ENCODE data around the gene SLC12A4.

Gene SLC12A4

GRCh38 chr16:67962135-67962534 lies 6.3 kb downstream of the SLC12A4 start:
- Histone ChIP-seq H3K4me2 (no peak overlapping the region), H3K27me3 (no peaks in the 10 kb centered on the region), H3K4me1 (peaks cover 41% of the 10 kb centered on the region), H3K9ac (no peak overlapping the region), H3K9me3 (no peaks in the 10 kb centered on the region), H4K20me1 (peaks cover 30% of the 10 kb centered on the region; the same call in 1 of the 2 replicates), H3K27ac (no peak overlapping the region), H3K36me3 (peaks cover 64% of the 10 kb centered on the region), H3K4me3 (no peak overlapping the region)
- no peak for TF ChIP-seq Cebpa-rat (IDR thresholded peaks at IDR 0.05)

GRCh38 chr16:67961551-67961957 lies 6.9 kb downstream of the SLC12A4 start:
- no peak overlapping the region for H3K4me2 ChIP-seq
- H4K20me1 ChIP-seq: peaks cover 24% of the 10 kb centered on the region; the same call in 1 of the 2 replicates
- H3K27ac ChIP-seq: no peak overlapping the region
- TF ChIP-seq Cebpa-rat (IDR thresholded peaks at IDR 0.05): no peak
- no peaks in the 10 kb centered on the region for H3K9me3 ChIP-seq
- peaks cover 35% of the 10 kb centered on the region for H3K4me1 ChIP-seq
- H3K27me3 ChIP-seq: no peaks in the 10 kb centered on the region
- no peak overlapping the region for H3K9ac ChIP-seq
- H3K4me3 ChIP-seq: no peak overlapping the region
- H3K36me3 ChIP-seq: peaks cover 64% of the 10 kb centered on the region

- H3K4me1 ChIP-seq: peaks cover 17% of the 10 kb centered on the region
- no peak for TF ChIP-seq Cebpa-rat (IDR thresholded peaks at IDR 0.05)
- H4K20me1 ChIP-seq: peaks cover 6% of the 10 kb centered on the region; the same call in 1 of the 2 replicates
- H3K27ac ChIP-seq: no peak overlapping the region
- H3K36me3 ChIP-seq: peaks cover 70% of the 10 kb centered on the region
- H3K9ac ChIP-seq: no peak overlapping the region
- H3K9me3 ChIP-seq: no peaks in the 10 kb centered on the region
- H3K4me3 ChIP-seq: no peak overlapping the region
- no peaks in the 10 kb centered on the region for H3K27me3 ChIP-seq
- no peak overlapping the region for H3K4me2 ChIP-seq
These were observed 8.7 kb downstream of the SLC12A4 start for GRCh38 chr16:67959536-67960329.

GRCh38 chr16:67957622-67958021 lies 10.8 kb downstream of the SLC12A4 start:
- no peak for TF ChIP-seq Cebpa-rat (IDR thresholded peaks at IDR 0.05)
- no peak overlapping the region for H3K27ac ChIP-seq
- H3K36me3 ChIP-seq: peaks cover 68% of the 10 kb centered on the region

GRCh38 chr16:67954421-67955196 lies 13.8 kb downstream of the SLC12A4 start:
- Histone ChIP-seq H3K27me3 (no peaks in the 10 kb centered on the region), H3K4me2 (no peak overlapping the region), H3K4me1 (peaks cover 9% of the 10 kb centered on the region), H3K4me3 (no peak overlapping the region), H3K27ac (no peak overlapping the region), H3K36me3 (peaks cover 65% of the 10 kb centered on the region), H3K9me3 (no peaks in the 10 kb centered on the region), H3K9ac (no peak overlapping the region), H4K20me1 (no peaks in the 10 kb centered on the region)
- no peak for TF ChIP-seq Cebpa-rat (IDR thresholded peaks at IDR 0.05)

More at GRCh38 chr16:67957622-67958021, 10.8 kb downstream of the SLC12A4 start:
- H3K4me1 ChIP-seq: peaks cover 17% of the 10 kb centered on the region
- no peak overlapping the region for H3K4me2 ChIP-seq
- no peak overlapping the region for H3K9ac ChIP-seq
- no peaks in the 10 kb centered on the region for H4K20me1 ChIP-seq
- no peaks in the 10 kb centered on the region for H3K27me3 ChIP-seq
- H3K9me3 ChIP-seq: no peaks in the 10 kb centered on the region
- no peak overlapping the region for H3K4me3 ChIP-seq

GRCh38 chr16:67953641-67954375 lies 14.6 kb downstream of the SLC12A4 start:
- TF ChIP-seq Cebpa-rat (IDR thresholded peaks at IDR 0.05): no peak
- H3K4me1 ChIP-seq: peaks cover 9% of the 10 kb centered on the region

GRCh38 chr16:67951485-67951884 lies 17.0 kb downstream of the SLC12A4 start:
- peaks cover 73% of the 10 kb centered on the region for H3K36me3 ChIP-seq
- H4K20me1 ChIP-seq: no peaks in the 10 kb centered on the region
- H3K27ac ChIP-seq: no peak overlapping the region
- H3K4me1 ChIP-seq: peaks cover 15% of the 10 kb centered on the region
- no peaks in the 10 kb centered on the region for H3K27me3 ChIP-seq
- H3K4me3 ChIP-seq: no peak overlapping the region
- H3K9me3 ChIP-seq: no peaks in the 10 kb centered on the region
- H3K4me2 ChIP-seq: no peak overlapping the region
- TF ChIP-seq Cebpa-rat (IDR thresholded peaks at IDR 0.05): no peak
- no peak overlapping the region for H3K9ac ChIP-seq

More at GRCh38 chr16:67953641-67954375, 14.6 kb downstream of the SLC12A4 start:
- Histone ChIP-seq H3K27ac (no peak overlapping the region), H3K4me3 (no peak overlapping the region), H3K4me2 (no peak overlapping the region), H3K9ac (no peak overlapping the region), H4K20me1 (no peaks in the 10 kb centered on the region), H3K36me3 (peaks cover 62% of the 10 kb centered on the region), H3K27me3 (no peaks in the 10 kb centered on the region), H3K9me3 (no peaks in the 10 kb centered on the region)

GRCh38 chr16:67950335-67950843 lies 18.0 kb downstream of the SLC12A4 start:
- H3K9ac ChIP-seq: no peak overlapping the region
- H4K20me1 ChIP-seq: peaks cover 9% of the 10 kb centered on the region; the same call in 1 of the 2 replicates
- peaks cover 19% of the 10 kb centered on the region for H3K4me1 ChIP-seq
- H3K36me3 ChIP-seq: peaks cover 84% of the 10 kb centered on the region
- H3K9me3 ChIP-seq: no peaks in the 10 kb centered on the region
- H3K4me3 ChIP-seq: no peak overlapping the region
- H3K27ac ChIP-seq: no peak overlapping the region
- no peak for TF ChIP-seq Cebpa-rat (IDR thresholded peaks at IDR 0.05)
- no peaks in the 10 kb centered on the region for H3K27me3 ChIP-seq
- no peak overlapping the region for H3K4me2 ChIP-seq

- H3K9me3 ChIP-seq: no peaks in the 10 kb centered on the region
- H3K4me3 ChIP-seq: no peak overlapping the region
- peaks cover 19% of the 10 kb centered on the region for H3K4me1 ChIP-seq
- H4K20me1 ChIP-seq: peaks cover 9% of the 10 kb centered on the region; the same call in 1 of the 2 replicates
- no peak overlapping the region for H3K4me2 ChIP-seq
- H3K27me3 ChIP-seq: no peaks in the 10 kb centered on the region
- H3K27ac ChIP-seq: no peak overlapping the region
- TF ChIP-seq Cebpa-rat (IDR thresholded peaks at IDR 0.05): no peak
- H3K36me3 ChIP-seq: peaks cover 84% of the 10 kb centered on the region
- H3K9ac ChIP-seq: no peak overlapping the region
These were observed 18.8 kb downstream of the SLC12A4 start for GRCh38 chr16:67949645-67950044.

All from BLaER1 (cell line).